B cell (primary cell): ENCODE data around the gene CPT1A. TPM values are rescaled to one million over a fixed set of nuclear protein-coding genes. Genes with fewer than 3 reads are reported as not detected.

ENCODE experiments used
- ATAC-seq: fragments of 200-7000 bp; cut with Tn5 transposase; one replicate; pipeline ENCODE4 v1.10.0; 2021; ENCODE audit warnings: low read depth, mild to moderate bottlenecking, moderate number of reproducible peaks, moderate library complexity
- CTCF ChIA-PET: fragments of 350-600 bp; sonication (Branson Sonifier 250); formaldehyde crosslinking; loops from one replicate; lab custom pipeline; 2021; ENCODE audit warnings: antibody characterized with exemption, inconsistent platforms; lab: Charles Lee
- POLR2A ChIA-PET: fragments of 350-600 bp; sonication (Branson Sonifier 250); formaldehyde crosslinking; loops from one replicate; lab custom pipeline; 2021; ENCODE audit warnings: antibody characterized with exemption; lab: Charles Lee
- DNase-seq: peaks from one replicate; pipeline ENCODE4 v3.0.0; 2013
- H2AFZ ChIP-seq: 2 replicates; pipeline ENCODE4 v1.6.1; 2012; ENCODE audit warnings: mild to moderate bottlenecking, low read depth, low read length; ENCODE audit not compliant: insufficient read depth, poor library complexity, severe bottlenecking
- H3K27ac ChIP-seq, 2 donors: 1 replicate in 1 of 2; 2 replicates in 1 of 2; pipeline ENCODE4 v1.5.1; 2012 to 2013; ENCODE audit warnings: low read length in 2 of 2, mild to moderate bottlenecking in 2 of 2, moderate library complexity in 1 of 2
- H3K27me3 ChIP-seq, 4 experiments: fragments of 200-600 bp in 1 of 4; sonication (generic) in 1 of 4; replicated peaks in 1 of 4; 1 replicate in 2 of 4; 2 replicates in 2 of 4; pipeline versions ENCODE4 v1.6.1 to v1.7.0; 2013 to 2016; ENCODE audit warnings: low read length in 3 of 4, mild to moderate bottlenecking in 2 of 4, mixed read lengths in 1 of 4, moderate library complexity in 1 of 4; ENCODE audit not compliant: insufficient read depth in 4 of 4, control insufficient read depth in 3 of 4; ENCODE audit errors: control extremely low read depth in 1 of 4
- H3K36me3 ChIP-seq, 2 experiments: replicated peaks in 1 of 2; 1 replicate in 1 of 2; 2 replicates in 1 of 2; pipeline versions ENCODE4 v1.6.1 to v1.7.1; 2013; ENCODE audit warnings: low read length in 1 of 2; ENCODE audit not compliant: insufficient read depth in 2 of 2, control insufficient read depth in 1 of 2; ENCODE audit errors: control extremely low read depth in 1 of 2, extremely low read depth in 1 of 2
- H3K4me1 ChIP-seq, 2 donors: fragments of 200-600 bp in 1 of 2; sonication (generic) in 1 of 2; 1 replicate in 1 of 2; 2 replicates in 1 of 2; pipeline versions ENCODE4 v1.5.1 to v1.6.1; 2013 to 2017; ENCODE audit warnings: low read length in 2 of 2; ENCODE audit not compliant: control insufficient read depth in 2 of 2, insufficient read depth in 2 of 2
- H3K4me2 ChIP-seq: replicated peaks from 2 replicates; pipeline ENCODE3; 2012; ENCODE audit warnings: mild to moderate bottlenecking, low read depth, low read length; ENCODE audit not compliant: poor library complexity, severe bottlenecking
- H3K4me3 ChIP-seq, 5 experiments: fragments of 200-600 bp in 1 of 5; sonication (generic) in 1 of 5; 1 replicate in 3 of 5; 2 replicates in 2 of 5; pipeline versions ENCODE4 v1.5.1 to v1.7.0; 2011 to 2016; ENCODE audit warnings: low read length in 4 of 5, mild to moderate bottlenecking in 4 of 5, low read depth in 2 of 5, control low read depth in 1 of 5, moderate library complexity in 1 of 5; ENCODE audit not compliant: insufficient read depth in 1 of 5; ENCODE audit errors: control extremely low read depth in 1 of 5, extremely low read depth in 1 of 5
- H3K79me2 ChIP-seq: fragments of 200-600 bp; sonication (generic); one replicate; pipeline ENCODE4 v1.6.0; 2016; ENCODE audit warnings: low read length; ENCODE audit not compliant: control insufficient read depth, insufficient read depth
- H3K9ac ChIP-seq: fragments of 200-600 bp; sonication (generic); 2 replicates; pipeline ENCODE4 v1.6.1; 2017; ENCODE audit warnings: mild to moderate bottlenecking, low read length, moderate library complexity
- H3K9me3 ChIP-seq, 3 donors: one replicate each; pipeline versions ENCODE4 v1.6.1 to v1.7.1; 2013; ENCODE audit warnings: low read length in 2 of 3; ENCODE audit not compliant: control insufficient read depth in 2 of 3, insufficient read depth in 1 of 3; ENCODE audit errors: control extremely low read depth in 1 of 3
- H4K20me1 ChIP-seq: 2 replicates; pipeline ENCODE4 v1.6.0; 2012; ENCODE audit warnings: mild to moderate bottlenecking, low read length; ENCODE audit not compliant: insufficient read depth, control insufficient read depth, poor library complexity, severe bottlenecking
- H3K27ac Mint-ChIP-seq: one replicate; pipeline ENCODE4 v1.8.0; 2021; ENCODE audit warnings: mixed read lengths
- H3K27me3 Mint-ChIP-seq: one replicate; pipeline ENCODE4 v1.8.0; 2021; ENCODE audit warnings: mixed read lengths
- H3K4me1 Mint-ChIP-seq: one replicate; pipeline ENCODE4 v1.8.0; 2021; ENCODE audit warnings: mixed read lengths
- H3K4me3 Mint-ChIP-seq: one replicate; pipeline ENCODE4 v1.8.0; 2021; ENCODE audit warnings: mixed read lengths
- H3K9me3 Mint-ChIP-seq: one replicate; pipeline ENCODE4 v1.8.0; 2022; ENCODE audit warnings: mixed read lengths; ENCODE audit not compliant: insufficient read depth
- EZH2 ChIP-seq: IDR thresholded peaks from 2 replicates; pipeline ENCODE4 v1.6.1; 2012; ENCODE audit warnings: borderline replicate concordance, low read depth, mild to moderate bottlenecking, moderate library complexity, low read length; ENCODE audit not compliant: insufficient read depth, poor library complexity, severe bottlenecking
- WGBS: methylation state at CpG from one replicate; pipeline ENCODE4 v1.1.5; 2013; ENCODE audit warnings: missing lambda C conversion rate; ENCODE audit not compliant: insufficient coverage; 5-methylcytosine and 5-hydroxymethylcytosine counted together
- intact Hi-C: fragments of 100-400 bp; cut with micrococcal nuclease; formaldehyde crosslinking; loops from one replicate; pipeline ENCODE4 v1.10.0; 2022
- polyA plus RNA-seq: library from polyadenylated mRNA; depleted of rRNA; stranded (reverse); fragments of >200 nt; gene quantifications from 2 replicates; pipeline ENCODE4 v1.2.3, GENCODE V29; 2012
- total RNA-seq, 2 donors: library from RNA; stranded (reverse); fragments of 120-200 nt in 1 of 2; gene quantifications; 1 replicate in 1 of 2; 2 replicates in 1 of 2; pipeline versions ENCODE4 v1.2.3 to v1.2.4, GENCODE V29; 2013 to 2022
- TF ChIP-seq, protein P1 (sequence below): fragments of 200-600 bp; IDR thresholded peaks from one replicate; pipeline ENCODE4 v1.8.0; 2022; ENCODE audit warnings: antibody characterized with exemption, mild to moderate bottlenecking

CPT1A gene
- total and polyA plus RNA-seq, 2 donors (not counting 1 experiment from before 2014, with no cell fraction given), result 15.6 to 40.8 TPM

DNA sequence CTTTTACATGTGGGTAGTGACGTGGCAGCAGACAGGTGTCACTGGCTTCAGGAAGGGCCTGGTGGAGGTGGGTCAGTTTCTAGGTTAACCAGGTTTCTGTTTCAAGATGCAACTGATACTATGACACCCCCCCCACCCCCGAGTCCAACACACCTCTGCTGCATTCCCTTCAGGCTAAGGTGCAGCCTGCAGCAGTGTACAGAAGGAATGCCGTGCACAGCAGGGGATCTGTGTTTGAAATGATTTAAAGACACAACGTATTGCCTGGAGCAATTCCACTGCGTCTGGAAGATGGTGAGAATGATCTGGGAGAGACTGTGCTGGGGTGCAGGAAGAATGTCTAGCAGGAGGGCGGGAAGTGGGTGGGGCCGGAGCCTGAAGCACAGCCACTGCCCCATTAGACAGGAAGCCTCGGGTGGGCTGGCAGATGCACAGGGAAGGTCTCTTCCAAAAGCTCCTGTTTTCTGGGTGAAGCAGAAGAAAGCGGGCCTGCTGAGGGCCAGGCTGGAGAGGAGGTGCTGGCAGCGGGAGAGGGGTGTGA lies 78.5 kb downstream of the CPT1A start:
- DNase-seq (no peak), ATAC-seq (no peak)
- H3K27ac Mint-ChIP-seq, result no peak overlapping the region
- H3K4me1 Mint-ChIP-seq, result no peaks in the 10 kb centered on the region
- no peak overlapping the region for H3K4me3 ChIP-seq
- no peak overlapping the region for H3K4me3 Mint-ChIP-seq
- H3K79me2 ChIP-seq, result no peaks in the 10 kb centered on the region
- H4K20me1 ChIP-seq, result no peaks in the 10 kb centered on the region
- H3K27ac ChIP-seq, result no peak overlapping the region
- intact Hi-C loops, result no loop called here
- no peaks in the 10 kb centered on the region for H3K27me3 ChIP-seq
- 88% methylated on average over 8 of the region's 10 CpGs for WGBS
- peaks cover 0 to 12% of the 10 kb centered on the region in 2 experiments for H3K36me3 ChIP-seq
- no peaks in the 10 kb centered on the region for H3K27me3 Mint-ChIP-seq
- CTCF ChIA-PET, result interaction anchor here (1.1 kb wide), 1 partner anchor 101 kb away, joined by 3 read pairs; no protein-coding TSS in a partner anchor
- no peaks in the 10 kb centered on the region for H3K9me3 ChIP-seq
- no peak overlapping the region for H3K4me2 ChIP-seq
- H3K9me3 Mint-ChIP-seq, result no peaks in the 10 kb centered on the region
- no peak overlapping the region for H3K9ac ChIP-seq
- POLR2A ChIA-PET, result no interaction called here
- no peak for TF ChIP-seq EZH2
- TF ChIP-seq, protein P1, sequence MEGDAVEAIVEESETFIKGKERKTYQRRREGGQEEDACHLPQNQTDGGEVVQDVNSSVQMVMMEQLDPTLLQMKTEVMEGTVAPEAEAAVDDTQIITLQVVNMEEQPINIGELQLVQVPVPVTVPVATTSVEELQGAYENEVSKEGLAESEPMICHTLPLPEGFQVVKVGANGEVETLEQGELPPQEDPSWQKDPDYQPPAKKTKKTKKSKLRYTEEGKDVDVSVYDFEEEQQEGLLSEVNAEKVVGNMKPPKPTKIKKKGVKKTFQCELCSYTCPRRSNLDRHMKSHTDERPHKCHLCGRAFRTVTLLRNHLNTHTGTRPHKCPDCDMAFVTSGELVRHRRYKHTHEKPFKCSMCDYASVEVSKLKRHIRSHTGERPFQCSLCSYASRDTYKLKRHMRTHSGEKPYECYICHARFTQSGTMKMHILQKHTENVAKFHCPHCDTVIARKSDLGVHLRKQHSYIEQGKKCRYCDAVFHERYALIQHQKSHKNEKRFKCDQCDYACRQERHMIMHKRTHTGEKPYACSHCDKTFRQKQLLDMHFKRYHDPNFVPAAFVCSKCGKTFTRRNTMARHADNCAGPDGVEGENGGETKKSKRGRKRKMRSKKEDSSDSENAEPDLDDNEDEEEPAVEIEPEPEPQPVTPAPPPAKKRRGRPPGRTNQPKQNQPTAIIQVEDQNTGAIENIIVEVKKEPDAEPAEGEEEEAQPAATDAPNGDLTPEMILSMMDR, result no peak
- H3K4me1 ChIP-seq, result no peaks in the 10 kb centered on the region
- no peak overlapping the region for H2AFZ ChIP-seq

DNA sequence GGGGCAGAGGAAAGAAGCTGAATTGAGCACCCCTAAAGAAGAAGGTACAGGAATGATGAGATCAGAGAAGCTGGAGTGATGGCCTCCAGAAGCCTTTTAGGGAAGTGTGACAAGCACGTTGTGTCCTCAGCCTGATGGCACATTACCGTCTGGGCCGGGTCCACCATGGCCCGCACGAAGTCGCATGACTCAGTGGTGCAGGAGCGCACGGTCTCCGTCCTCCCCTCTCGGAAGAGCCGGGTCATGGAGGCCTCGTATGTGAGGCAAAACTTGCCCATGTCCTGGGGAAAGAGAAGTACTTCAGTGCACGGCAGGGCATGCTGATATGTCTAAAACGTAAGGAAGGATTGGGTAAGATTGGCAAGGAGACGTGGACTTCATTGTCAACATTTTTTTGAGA lies 79.2 kb downstream of the CPT1A start:
- Histone ChIP-seq H3K4me2 (no peak overlapping the region), H3K36me3 (peaks cover 0 to 13% of the 10 kb centered on the region in 2 experiments)

More for the DNA sequence above, 79.2 kb downstream of the CPT1A start:
- DNase-seq (no peak), ATAC-seq (no peak)
- Histone ChIP-seq H3K4me3 (no peak overlapping the region), H4K20me1 (no peaks in the 10 kb centered on the region), H3K27me3 (no peaks in the 10 kb centered on the region), H3K27ac (no peak overlapping the region), H3K4me1 (no peaks in the 10 kb centered on the region), H3K79me2 (no peaks in the 10 kb centered on the region), H3K9ac (no peak overlapping the region), H3K9me3 (no peaks in the 10 kb centered on the region), H2AFZ (no peak overlapping the region)
- Mint-ChIP-seq H3K27me3 (no peaks in the 10 kb centered on the region), H3K27ac (no peak overlapping the region), H3K4me1 (no peaks in the 10 kb centered on the region), H3K4me3 (no peak overlapping the region), H3K9me3 (no peaks in the 10 kb centered on the region)
- no peak for TF ChIP-seq EZH2
- TF ChIP-seq, protein P1, result no peak
- CTCF ChIA-PET, result no interaction called here
- intact Hi-C loops, result no loop called here
- 97% methylated on average over 13 of the region's 15 CpGs for WGBS
- POLR2A ChIA-PET, result no interaction called here
